Measurements from ENCODE around the gene ADARB1.
"Not testable (repeated sequence)": the region's sequence is repeated elsewhere in the genome, so short reads cannot be mapped to it uniquely, and the experiment has no call there.

The ADARB1 gene

DNA sequence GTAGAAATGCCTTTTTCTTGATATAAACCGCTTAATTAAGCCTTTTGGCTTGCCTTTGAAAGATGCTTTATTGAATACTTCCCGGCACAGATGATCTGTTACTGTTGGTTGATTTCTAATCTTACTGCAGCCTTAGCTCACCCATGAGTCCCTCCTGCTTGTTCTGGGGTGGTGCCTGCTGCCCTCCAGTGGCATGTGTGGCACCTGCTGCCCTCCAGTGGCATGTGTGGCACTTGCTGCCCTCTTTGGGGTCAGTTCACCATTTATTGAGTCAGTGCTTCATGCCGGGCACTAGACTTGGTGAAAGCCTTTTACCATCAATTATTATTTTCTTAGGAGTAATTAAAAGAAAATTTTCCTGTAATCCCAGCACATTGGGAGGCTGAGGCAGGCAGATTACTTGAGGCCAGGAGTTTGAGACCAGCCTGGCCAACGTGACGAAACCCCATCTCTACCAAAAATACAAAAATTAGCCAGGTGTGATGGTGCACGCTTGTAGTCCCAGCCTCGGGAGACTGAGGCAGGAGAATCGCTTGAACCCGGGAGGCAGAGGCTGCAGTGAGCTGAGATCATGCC lies 54.3 kb downstream of the ADARB1 start:
- H3K27me3 Mint-ChIP-seq = no peaks in the 10 kb centered on the region
- H3K4me3 Mint-ChIP-seq = no peak overlapping the region
- H3K27ac Mint-ChIP-seq = no peak overlapping the region
- DNase-seq = peak; percentile 74
- no peaks in the 10 kb centered on the region for H3K9me3 Mint-ChIP-seq
- H3K4me1 Mint-ChIP-seq = peaks cover 54% of the 10 kb centered on the region
- peaks cover 12% of the 10 kb centered on the region for H3K36me3 Mint-ChIP-seq (ENCODE audit: low read depth)
- peak; percentile 91 for ATAC-seq

DNA sequence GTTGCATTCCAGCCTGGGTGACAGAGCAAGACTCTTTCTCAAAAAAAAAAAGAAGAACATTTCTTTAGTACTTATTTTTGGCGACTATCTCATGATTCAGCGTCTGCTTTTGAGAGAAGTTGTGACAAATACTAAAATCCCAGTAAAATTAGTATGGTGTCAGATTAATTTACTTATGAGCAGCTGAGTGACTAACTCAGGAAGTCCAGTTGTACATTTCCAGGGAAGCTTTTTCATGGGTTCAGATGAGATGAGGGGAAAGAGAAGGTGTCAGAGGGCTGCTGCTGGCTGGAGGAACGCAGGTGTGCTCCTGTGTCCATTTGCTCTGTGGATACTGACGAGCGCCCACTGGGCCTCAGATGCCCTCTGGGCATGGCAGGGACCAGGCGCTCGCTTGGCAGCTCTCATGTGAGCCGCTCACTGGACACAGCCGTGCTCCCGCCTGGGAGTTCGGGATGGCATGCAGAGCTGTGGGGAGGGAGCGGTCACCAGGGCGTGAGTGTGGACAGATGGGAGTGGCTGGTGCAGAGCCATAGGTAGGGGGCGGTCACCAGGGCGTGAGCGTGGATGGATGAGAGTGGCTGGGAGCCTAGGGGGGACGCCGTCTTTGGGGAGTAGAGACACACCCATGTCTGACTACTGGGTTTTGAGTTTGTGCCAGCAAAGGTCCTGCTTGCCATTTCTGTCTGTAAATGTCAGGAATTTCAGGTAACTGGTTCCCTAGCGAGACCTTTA lies 55.0 kb downstream of the ADARB1 start:
- Mint-ChIP-seq H3K27ac (peak overlapping the region; percentile 46), H3K9me3 (no peaks in the 10 kb centered on the region), H3K4me1 (peaks cover 53% of the 10 kb centered on the region), H3K36me3 (ENCODE audit: low read depth) (peaks cover 12% of the 10 kb centered on the region), H3K27me3 (no peaks in the 10 kb centered on the region), H3K4me3 (no peak overlapping the region)
- DNase-seq = no peak
- ATAC-seq = no peak

DNA sequence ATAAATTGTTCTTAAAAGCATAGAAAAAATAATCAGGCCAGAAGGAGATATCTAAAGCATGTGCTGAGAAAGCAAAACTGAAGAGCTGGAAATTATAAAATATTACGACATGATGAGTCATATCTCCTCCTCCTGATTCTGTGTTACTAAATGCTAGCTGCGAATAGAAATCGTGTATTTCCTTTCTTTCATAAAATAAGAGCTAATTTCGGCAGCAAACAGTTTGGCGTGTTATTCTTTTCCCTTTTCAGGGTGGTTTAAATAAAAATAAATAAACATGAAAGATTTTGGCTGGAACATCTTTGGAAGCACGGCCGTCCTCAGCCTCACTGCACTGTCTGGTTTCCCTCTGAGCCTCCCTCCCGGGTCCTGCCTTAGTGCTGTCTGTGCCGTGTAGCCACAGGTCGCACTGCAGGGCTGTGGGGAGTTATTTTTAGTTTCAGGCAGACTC lies 56.0 kb downstream of the ADARB1 start:
- DNase-seq = no peak
- peak; percentile 44 for ATAC-seq
- Mint-ChIP-seq H3K4me1 (peaks cover 49% of the 10 kb centered on the region), H3K4me3 (no peak overlapping the region), H3K27ac (no peak overlapping the region), H3K36me3 (ENCODE audit: low read depth) (peaks cover 17% of the 10 kb centered on the region), H3K9me3 (no peaks in the 10 kb centered on the region), H3K27me3 (no peaks in the 10 kb centered on the region)

DNA sequence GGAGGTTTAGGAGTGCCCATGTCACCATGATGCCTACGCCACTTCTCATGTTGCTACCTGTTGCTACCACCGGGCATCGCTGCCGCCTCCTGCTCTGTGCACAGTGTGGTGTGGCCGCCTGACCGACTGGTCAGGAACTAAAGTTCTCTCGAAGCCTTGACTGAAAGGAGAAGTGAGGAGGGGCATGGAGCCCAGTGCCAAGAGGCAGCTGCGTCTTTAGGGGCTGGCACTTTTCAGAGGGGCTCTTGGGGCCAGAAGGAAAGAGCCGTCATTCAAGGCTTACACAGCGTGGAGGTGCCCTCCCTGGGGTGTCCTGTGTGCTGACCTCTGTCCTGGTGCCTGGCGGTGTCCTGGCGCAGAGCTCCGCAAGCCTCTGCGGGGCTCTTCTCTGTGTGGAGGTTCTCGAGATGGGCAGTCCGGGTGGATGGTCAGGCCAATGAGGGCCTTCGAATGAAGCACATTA lies 57.2 kb downstream of the ADARB1 start:
- Mint-ChIP-seq H3K27me3 (no peaks in the 10 kb centered on the region), H3K4me1 (peaks cover 43% of the 10 kb centered on the region), H3K36me3 (ENCODE audit: low read depth) (peaks cover 16% of the 10 kb centered on the region), H3K4me3 (no peak overlapping the region), H3K27ac (no peak overlapping the region), H3K9me3 (no peaks in the 10 kb centered on the region)
- no peak for DNase-seq
- no peak for ATAC-seq

DNA sequence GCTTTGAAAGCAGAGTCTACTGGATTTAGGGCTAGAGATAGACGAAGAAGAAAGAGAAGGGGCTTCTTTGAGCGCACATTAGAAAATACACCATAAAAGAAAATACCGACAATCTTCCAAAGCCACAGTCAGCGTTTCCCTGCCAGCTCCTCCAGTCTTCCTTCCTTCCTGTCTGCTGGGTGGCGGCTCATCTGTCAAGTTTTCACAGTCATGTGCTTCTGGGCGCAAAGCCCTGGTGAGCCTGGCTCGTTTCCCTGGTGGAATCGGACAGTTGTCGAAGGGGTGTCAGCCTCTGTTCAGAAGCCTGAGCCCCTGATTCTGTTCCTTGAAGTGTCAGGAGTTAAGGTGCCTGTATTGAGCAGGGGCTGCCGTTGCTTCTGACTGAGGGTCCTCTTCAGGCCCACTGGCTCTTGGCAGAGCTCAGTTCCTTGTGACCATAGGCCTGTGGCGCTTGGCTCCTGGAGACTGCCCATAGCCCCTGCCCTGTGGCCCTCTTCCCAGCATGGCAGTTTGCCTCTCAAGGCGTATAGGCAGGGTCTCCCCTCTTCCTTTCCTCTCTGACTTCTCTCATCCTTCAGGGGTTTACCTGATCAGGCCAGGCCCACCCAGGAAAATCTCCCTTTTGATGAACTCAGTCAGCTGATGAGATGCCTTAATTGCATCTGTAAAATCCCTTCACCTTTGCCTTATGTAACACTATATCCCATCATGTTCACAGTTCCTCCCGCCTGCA lies 58.6 kb downstream of the ADARB1 start:
- H3K36me3 Mint-ChIP-seq (ENCODE audit: low read depth) = peaks cover 17% of the 10 kb centered on the region
- peaks cover 43% of the 10 kb centered on the region for H3K4me1 Mint-ChIP-seq
- H3K4me3 Mint-ChIP-seq = no peak overlapping the region
- DNase-seq = no peak
- H3K27me3 Mint-ChIP-seq = no peaks in the 10 kb centered on the region
- ATAC-seq = no peak
- H3K9me3 Mint-ChIP-seq = no peaks in the 10 kb centered on the region
- H3K27ac Mint-ChIP-seq = no peak overlapping the region

DNA sequence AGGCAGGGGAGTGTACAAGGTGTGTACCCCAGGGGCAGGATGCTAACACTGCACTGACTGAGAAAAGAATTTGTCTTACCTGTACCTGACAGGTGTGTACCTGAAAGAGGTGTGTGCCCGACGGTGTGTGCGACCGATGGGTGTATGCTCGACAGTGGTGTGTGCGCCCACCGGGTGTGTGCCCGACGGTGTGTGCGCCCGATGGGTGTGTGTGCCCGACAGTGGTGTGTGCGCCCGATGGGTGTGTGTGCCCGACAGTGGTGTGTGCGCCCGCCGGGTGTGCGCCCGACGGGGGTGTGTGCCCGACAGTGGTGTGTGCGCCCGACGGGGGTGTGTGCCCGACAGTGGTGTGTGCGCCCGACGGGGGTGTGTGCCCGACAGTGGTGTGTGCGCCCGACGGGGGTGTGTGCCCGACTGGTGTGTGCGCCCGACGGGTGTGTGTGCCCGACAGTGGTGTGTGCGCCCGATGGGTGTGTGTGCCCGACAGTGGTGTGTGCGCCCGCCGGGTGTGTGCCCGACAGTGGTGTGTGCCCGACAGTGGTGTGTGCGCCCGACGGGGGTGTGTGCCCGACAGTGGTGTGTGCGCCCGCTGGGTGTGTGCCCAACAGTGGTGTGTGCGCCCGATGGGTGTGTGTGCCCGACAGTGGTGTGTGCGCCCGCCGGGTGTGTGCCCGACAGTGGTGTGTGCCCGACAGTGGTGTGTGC lies 59.3 kb downstream of the ADARB1 start:
- H3K27ac Mint-ChIP-seq, DNase-seq: not testable (repeated sequence)
- H3K4me1 Mint-ChIP-seq = peaks cover 39% of the 10 kb centered on the region

DNA sequence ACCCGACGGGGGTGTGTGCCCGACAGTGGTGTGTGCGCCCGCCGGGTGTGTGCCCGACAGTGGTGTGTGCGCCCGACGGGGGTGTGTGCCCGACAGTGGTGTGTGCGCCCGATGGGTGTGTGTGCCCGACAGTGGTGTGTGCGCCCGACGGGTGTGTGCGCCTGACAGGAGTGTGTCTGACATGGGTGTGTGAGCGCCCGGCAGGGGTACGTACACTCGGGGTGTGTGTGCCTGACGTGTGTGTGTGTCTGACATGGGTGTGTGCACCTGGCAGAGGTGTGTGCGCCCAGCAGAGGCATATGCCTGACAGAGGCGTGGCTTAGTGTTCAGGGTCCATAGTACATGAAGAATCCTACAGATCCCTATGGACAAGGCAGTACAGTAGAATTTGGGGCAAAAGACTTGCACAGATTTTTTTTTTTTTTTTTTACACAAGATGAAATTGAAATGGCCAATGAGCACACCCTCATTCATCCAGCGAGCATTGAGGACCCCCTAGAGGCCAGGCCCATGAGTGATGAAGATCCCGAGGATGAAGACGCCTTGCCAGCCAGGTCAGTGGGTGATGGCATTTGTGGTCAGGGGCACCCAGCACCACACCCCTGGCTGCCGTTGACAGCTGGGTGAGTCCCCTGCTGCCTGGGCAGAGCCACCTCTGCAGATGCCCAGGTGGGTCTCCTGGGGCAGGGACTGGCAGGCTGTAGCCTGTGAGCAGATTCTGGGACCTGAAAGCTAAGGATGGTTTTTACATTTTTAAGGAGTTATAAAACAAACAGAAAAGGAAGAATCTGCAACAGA lies 60.1 kb downstream of the ADARB1 start:
- peaks cover 15% of the 10 kb centered on the region for H3K36me3 Mint-ChIP-seq (ENCODE audit: low read depth)
- no peak overlapping the region for H3K27ac Mint-ChIP-seq
- ATAC-seq = no peak
- no peaks in the 10 kb centered on the region for H3K9me3 Mint-ChIP-seq
- peaks cover 37% of the 10 kb centered on the region for H3K4me1 Mint-ChIP-seq
- H3K4me3 Mint-ChIP-seq = no peak overlapping the region
- no peak for DNase-seq
- H3K27me3 Mint-ChIP-seq = no peaks in the 10 kb centered on the region

More for the DNA sequence above, 59.3 kb downstream of the ADARB1 start:
- ATAC-seq, H3K9me3 Mint-ChIP-seq, H3K27me3 Mint-ChIP-seq, H3K4me3 Mint-ChIP-seq: not testable (repeated sequence)
- peaks cover 17% of the 10 kb centered on the region for H3K36me3 Mint-ChIP-seq (ENCODE audit: low read depth)

DNA sequence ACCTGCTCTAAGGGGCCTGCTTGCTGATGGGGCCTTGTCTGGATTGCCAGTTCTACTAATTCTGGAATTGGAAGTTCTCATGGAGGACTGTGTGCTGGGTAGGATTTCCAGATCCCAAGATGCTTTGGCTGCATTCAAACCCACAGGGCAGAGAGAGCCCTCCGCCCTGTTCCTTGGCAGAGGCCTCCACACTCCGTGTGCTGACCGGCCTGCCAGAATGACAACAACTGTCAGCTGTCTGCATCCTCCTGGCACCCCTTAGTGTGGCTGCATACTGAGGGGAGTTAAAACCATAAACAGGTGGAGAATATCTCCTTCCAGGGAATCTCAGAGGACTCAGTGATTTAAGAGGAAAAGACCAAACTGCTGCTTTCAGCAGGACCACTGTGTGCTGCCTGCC lies 60.7 kb downstream of the ADARB1 start:
- Mint-ChIP-seq H3K4me1 (peaks cover 31% of the 10 kb centered on the region), H3K9me3 (no peaks in the 10 kb centered on the region), H3K27me3 (no peaks in the 10 kb centered on the region), H3K36me3 (ENCODE audit: low read depth) (peaks cover 14% of the 10 kb centered on the region), H3K4me3 (no peak overlapping the region), H3K27ac (no peak overlapping the region)
- ATAC-seq (no peak), DNase-seq (no peak)

DNA sequence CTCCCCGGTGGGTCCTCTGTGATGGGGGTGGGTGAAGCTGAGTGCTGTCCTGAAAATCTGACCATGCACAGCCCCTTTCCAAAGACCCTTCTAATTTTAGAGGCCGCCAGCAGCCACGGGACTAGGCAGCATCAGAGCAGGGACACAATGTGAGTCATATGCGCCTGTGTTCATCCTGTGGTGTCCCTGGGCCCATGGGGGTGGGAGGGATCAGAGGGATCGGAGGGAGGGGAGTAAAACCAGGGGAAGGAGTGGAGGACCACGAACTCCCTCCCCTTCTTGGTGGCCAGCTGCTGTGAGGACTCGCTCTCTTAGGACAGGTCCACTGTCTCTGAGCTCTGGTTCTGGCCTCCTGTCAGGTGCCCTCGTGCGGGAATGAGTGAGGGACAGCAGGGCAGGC lies 61.5 kb downstream of the ADARB1 start:
- Mint-ChIP-seq H3K36me3 (ENCODE audit: low read depth) (peaks cover 14% of the 10 kb centered on the region), H3K4me1 (peaks cover 25% of the 10 kb centered on the region), H3K4me3 (no peak overlapping the region), H3K27ac (no peak overlapping the region), H3K9me3 (no peaks in the 10 kb centered on the region), H3K27me3 (no peaks in the 10 kb centered on the region)
- DNase-seq = no peak
- ATAC-seq = no peak

DNA sequence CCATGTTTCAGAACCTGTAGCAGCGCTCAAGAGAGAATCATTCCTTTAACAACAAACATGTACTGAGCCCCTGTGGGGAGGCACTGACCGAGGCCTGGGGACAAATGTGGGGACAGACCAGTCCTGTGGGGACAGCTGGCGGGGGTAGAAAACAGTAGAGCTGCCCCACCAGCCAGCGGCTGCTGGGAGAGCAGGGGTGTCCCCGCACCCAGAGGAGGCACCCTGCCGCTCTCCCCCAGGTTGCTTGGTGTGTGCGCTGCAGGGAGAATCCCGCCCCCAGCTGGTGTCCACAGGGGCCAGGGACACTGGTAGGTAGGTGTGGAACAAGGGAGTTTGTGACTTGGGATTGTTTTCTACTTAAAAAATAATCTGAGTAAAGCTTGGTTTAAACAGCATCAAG lies 62.1 kb downstream of the ADARB1 start:
- Mint-ChIP-seq H3K4me3 (no peak overlapping the region), H3K9me3 (no peaks in the 10 kb centered on the region), H3K36me3 (ENCODE audit: low read depth) (peaks cover 14% of the 10 kb centered on the region)

DNA sequence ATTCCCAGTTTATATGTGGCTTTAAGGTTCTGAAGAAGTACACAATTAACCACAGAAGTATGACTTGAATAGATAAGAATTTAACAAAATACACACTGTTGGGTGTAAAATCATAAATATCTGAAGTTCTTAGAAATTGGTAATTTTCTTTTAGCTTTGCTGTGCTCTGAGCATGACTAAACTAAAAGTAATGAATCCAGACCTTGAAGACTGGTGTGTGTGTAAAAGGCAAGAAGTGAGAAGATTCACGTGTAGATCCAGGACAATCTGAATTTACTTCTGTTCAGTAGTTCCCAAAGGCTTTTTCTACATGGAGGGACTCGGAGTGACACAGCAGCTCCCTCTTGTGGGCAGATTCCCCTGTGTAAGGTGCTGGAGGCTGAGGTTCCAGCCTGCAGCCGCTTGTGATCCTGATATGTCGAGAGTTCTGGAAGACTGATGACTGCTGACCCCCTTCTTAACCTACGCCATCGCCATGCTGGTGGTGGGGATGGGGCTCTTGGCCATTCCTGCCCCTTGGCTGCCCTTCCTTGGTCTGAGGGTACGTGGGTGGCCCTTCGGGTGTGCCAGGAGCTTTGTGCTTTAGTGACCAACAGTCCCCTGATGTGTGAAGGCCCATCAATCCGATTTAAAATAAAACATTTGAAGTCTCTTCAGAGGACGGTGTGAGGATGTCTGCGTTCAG lies 62.7 kb downstream of the ADARB1 start:
- H3K27ac Mint-ChIP-seq = no peak overlapping the region
- no peaks in the 10 kb centered on the region for H3K9me3 Mint-ChIP-seq
- H3K36me3 Mint-ChIP-seq (ENCODE audit: low read depth) = peaks cover 14% of the 10 kb centered on the region
- H3K4me3 Mint-ChIP-seq = no peak overlapping the region
- peak; percentile 74 for DNase-seq
- ATAC-seq = no peak
- peaks cover 18% of the 10 kb centered on the region for H3K4me1 Mint-ChIP-seq
- no peaks in the 10 kb centered on the region for H3K27me3 Mint-ChIP-seq

More for the DNA sequence above, 62.1 kb downstream of the ADARB1 start:
- H3K4me1 Mint-ChIP-seq = peaks cover 21% of the 10 kb centered on the region
- no peak overlapping the region for H3K27ac Mint-ChIP-seq
- ATAC-seq (no peak), DNase-seq (no peak)
- H3K27me3 Mint-ChIP-seq = no peaks in the 10 kb centered on the region

DNA sequence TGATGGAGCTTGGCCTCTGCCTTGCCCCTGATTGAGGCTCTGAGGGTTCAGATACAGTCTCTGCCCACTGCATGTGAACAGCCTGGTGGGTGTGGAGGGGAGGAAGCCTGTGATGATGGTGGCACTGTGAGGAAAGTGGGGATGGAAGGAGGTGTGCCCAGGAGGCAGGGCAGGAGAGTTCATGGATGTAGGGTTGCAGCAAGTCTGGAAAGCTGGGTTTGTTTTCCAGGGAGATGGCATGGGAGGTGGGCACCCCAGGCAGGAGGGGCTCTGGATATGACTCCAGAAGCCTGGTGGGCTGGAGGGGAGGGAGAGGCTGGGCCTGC lies 63.2 kb downstream of the ADARB1 start:
- Mint-ChIP-seq H3K4me1 (peaks cover 16% of the 10 kb centered on the region), H3K4me3 (no peak overlapping the region), H3K27ac (no peak overlapping the region), H3K9me3 (no peaks in the 10 kb centered on the region), H3K36me3 (ENCODE audit: low read depth) (peaks cover 14% of the 10 kb centered on the region), H3K27me3 (no peaks in the 10 kb centered on the region)
- no peak for ATAC-seq
- DNase-seq = no peak

DNA sequence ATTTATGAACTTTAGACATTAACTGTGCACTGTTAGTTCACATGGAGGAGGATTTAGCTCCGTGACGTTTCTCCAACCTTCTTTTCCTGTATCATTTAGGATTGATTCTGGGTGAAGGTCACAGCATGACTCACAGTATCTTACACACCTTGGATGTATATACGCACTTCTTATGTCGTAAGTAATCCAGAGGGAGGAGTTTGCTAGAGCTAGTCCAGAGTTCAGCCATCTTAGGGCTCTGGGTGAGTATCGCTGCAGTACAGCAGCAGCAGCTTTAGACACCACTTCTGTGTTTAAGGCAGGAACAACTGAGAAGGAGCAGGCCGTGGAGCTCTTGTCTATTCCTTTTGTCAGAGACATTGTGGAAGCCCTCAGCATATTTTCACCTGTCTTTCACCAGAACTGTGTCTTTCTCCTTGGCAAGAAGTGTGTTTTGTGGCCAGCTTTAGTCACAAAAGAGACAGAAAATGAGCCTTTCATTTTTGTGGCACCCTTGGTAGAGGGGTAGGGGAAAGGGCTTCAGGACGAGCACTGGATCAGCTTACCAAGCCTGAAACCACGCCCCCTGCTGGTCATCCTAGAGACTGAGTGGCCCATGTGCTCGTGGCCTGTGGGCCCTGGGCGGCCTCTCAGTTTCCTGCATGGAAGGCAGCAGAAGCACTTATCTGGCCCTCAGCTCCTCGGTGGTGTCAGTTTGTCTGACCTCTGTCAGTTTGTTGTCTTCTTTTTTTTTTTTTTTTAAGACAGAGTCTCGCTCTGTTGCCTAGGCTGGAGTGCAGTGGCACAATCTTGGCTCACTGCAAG lies 64.0 kb downstream of the ADARB1 start:
- Mint-ChIP-seq H3K36me3 (ENCODE audit: low read depth) (peaks cover 12% of the 10 kb centered on the region), H3K27ac (no peak overlapping the region), H3K9me3 (no peaks in the 10 kb centered on the region), H3K4me1 (peaks cover 14% of the 10 kb centered on the region), H3K4me3 (no peak overlapping the region), H3K27me3 (no peaks in the 10 kb centered on the region)
- peak; percentile 62 for ATAC-seq
- peak; percentile 82 for DNase-seq

All from activated naive CD8-positive, alpha-beta T cell treated with anti-CD3 and anti-CD28 coated beads, Interleukin-2, amount 50 U/mL, for 24 hours (primary cell).